Adrenal gland (tissue), 5 donors: Measurements from ENCODE around the gene RAPGEF2.

Experiments used
- POLR2A ChIP-seq, 2 donors: fragments of 450-650 bp; IDR thresholded peaks; one replicate each; pipeline ENCODE4 v1.6.1; 2017; ENCODE audit warnings: antibody characterized with exemption in 2 of 2, mild to moderate bottlenecking in 2 of 2, moderate library complexity in 1 of 2
- TF ChIP-seq, protein P1 (sequence below), 6 experiments: fragments of 450-650 bp in 4 of 6; fragments of 200-600 bp in 2 of 6; sonication (generic) in 1 of 6; IDR thresholded peaks; 1 replicate in 5 of 6; 2 replicates in 1 of 6; pipeline versions ENCODE4 v1.5.1 to v1.8.0; 2016 to 2021; ENCODE audit warnings: antibody characterized with exemption in 6 of 6, mild to moderate bottlenecking in 2 of 6, moderate library complexity in 1 of 6
- donor health status: DM: no; HTN: no; CAD: no.

DNA sequence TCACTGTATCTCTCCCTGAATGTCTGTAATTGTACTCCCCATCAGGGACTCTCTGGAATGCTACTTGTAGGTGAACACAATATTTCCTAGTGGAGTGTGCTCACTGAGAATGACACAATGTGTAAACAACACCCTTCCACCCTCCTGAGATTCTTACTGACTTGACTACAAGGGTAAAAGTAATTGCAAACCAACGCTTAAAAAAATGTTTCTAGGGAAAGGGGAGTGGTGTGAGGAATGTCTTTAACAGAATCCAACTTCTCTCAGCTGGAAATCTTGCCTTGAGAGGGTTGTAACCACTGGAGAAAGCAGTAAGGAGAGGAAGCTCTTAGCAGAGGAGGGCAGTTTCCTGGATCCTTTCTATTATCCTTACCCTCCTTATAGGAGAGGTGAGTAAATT, 5.1 kb upstream of the RAPGEF2 start:
- no peak for TF ChIP-seq POLR2A (IDR thresholded peaks at IDR 0.05)
- TF ChIP-seq, protein P1, sequence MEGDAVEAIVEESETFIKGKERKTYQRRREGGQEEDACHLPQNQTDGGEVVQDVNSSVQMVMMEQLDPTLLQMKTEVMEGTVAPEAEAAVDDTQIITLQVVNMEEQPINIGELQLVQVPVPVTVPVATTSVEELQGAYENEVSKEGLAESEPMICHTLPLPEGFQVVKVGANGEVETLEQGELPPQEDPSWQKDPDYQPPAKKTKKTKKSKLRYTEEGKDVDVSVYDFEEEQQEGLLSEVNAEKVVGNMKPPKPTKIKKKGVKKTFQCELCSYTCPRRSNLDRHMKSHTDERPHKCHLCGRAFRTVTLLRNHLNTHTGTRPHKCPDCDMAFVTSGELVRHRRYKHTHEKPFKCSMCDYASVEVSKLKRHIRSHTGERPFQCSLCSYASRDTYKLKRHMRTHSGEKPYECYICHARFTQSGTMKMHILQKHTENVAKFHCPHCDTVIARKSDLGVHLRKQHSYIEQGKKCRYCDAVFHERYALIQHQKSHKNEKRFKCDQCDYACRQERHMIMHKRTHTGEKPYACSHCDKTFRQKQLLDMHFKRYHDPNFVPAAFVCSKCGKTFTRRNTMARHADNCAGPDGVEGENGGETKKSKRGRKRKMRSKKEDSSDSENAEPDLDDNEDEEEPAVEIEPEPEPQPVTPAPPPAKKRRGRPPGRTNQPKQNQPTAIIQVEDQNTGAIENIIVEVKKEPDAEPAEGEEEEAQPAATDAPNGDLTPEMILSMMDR (IDR thresholded peaks at IDR 0.05), result no peak
